Stimulated activated CD4-positive, alpha-beta T cell treated with anti-CD3 and anti-CD28 coated beads, TNF-alpha, amount 100 ng/mL, for 24 hours (primary cell): ENCODE results near the gene EFL1.
"Not testable (repeated sequence)": the region's sequence is repeated elsewhere in the genome, so short reads cannot be mapped to it uniquely, and the experiment has no call there.

Experiments used
- DNase-seq, 3 experiments: peaks; one replicate each; pipeline ENCODE4 v3.0.0-alpha.2; 2020; ENCODE audit warnings: low read depth in 3 of 3

The EFL1 gene

DNA sequence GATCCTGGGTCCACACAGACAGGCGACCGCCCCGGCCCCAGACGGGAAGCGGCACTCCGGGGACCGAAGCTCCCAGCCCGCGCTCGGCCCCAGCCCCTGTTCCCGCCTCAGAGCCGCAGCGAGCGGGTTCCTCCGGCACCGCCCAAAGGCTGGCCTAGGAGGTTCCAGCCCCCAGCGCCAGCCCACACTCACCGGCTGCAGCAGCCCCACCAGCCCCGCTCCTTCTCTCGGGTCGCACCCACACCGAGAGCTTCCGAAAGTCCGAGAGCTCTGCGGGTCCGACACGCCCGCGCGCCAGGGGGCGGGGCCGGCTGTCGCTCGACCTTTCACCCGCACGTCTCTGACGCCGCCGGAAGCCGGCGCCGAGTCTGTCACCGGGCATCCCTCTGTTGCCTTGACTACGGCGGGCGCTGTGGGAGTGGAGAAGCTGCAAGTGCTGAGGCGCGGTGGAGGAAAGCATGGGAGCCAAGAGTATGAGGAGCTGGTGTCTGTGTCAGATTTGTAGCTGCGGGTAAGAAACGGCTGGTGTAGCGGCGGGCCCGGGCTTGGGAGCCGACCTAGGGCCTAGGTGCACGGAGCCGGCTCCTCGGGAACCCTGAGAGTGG lies at the start of gene EFL1, which contains the start of gene SAXO2:
Gene EFL1, minus strand, starts transcription at position 313 of the 605 bp plus-strand sequence. CDS start 956 bp downstream, outside the sequence.
Gene SAXO2, plus strand, starts transcription at position 397 of the 605 bp plus-strand sequence. Its CDS starts 62 bp downstream, at position 459.
- peak; percentile 88 to 95 (median 89) for DNase-seq

- not testable (repeated sequence) for DNase-seq
These were observed 48.8 kb upstream of the EFL1 start for GRCh38 chr15:82311321-82311720.

DNA sequence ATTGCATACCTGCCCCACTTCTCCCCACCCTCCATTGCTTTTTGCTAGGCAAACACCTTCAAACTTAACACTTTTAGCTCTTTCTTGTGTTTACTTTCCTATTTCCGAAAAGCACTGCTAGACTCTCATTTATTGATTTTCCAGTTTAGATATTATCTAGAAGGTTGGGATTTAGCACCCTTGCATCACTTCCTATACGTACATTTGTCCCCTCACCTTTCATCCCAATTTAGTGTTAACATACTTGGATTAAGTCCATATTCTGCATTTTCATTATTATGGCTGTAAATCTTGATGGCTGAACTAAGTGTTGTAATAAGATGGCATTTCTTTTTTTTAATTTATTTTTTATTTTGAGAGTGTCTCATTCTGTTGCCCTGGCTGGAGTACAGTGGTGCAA lies 47.3 kb upstream of the EFL1 start:
- no peak for DNase-seq

GRCh38 chr15:82307714-82308081 lies 45.2 kb upstream of the EFL1 start:
- DNase-seq = no peak

DNA sequence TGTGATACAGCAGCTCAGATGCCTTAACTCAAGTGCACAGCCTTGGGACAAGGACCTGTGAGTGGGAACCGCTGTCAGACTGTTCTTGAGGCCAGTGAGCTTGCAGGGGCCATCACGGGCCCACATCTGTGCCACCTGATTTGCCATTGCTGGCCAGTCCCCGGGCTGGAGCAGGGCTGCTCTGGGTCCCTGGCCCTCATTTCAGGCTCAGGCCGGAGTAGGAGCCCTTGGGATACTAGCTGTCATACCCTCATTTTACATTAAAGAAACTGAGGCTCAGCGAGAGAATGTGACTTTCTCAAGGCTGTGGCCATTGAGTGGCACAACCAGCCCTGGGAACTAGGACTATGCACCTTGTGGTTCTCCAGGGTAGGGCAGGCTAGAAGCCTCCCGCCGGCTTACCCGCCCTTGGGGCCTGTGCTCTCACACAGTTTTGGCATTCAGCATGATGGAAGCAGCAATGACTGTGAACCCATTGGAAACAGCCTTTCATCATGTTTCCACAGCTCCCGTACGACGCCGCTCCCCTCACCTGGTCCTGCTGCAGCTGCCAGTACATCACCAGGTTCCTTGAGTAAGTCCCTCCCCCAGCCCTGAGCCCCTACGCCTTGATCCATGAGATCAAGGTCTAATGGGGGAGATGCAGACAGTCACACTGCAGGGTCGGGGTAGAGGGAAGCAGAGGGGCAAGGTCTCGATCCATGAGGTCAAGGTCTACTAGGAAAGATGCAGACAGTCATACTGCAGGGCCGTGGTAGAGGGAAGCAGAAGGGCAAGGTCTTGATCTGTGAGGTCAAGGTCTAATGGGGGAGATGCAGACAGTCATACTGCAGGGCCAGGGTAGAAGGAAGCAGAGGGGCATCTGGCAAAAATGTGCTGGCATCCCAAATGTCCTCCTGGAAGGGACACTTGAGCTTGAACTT lies 44.5 kb upstream of the EFL1 start:
- no peak for DNase-seq

- no peak for DNase-seq
These were observed 43.1 kb upstream of the EFL1 start for GRCh38 chr15:82305621-82306048.

DNA sequence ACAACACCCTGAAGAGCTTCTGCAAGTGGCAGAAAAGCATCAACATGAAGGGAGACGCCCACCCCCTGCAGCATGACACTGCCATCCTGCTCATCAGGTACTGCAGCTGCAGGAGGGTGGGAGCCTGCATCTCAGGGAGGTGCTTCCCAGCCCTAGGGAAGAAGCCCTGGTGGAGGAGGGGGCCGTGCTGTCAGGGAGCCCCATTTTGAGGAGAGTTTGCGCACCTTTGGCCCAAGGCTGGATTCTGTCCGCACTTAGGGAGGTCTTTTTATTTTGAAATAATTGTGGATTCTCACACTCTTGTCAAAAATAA lies 42.2 kb upstream of the EFL1 start:
- no peak for DNase-seq

DNA sequence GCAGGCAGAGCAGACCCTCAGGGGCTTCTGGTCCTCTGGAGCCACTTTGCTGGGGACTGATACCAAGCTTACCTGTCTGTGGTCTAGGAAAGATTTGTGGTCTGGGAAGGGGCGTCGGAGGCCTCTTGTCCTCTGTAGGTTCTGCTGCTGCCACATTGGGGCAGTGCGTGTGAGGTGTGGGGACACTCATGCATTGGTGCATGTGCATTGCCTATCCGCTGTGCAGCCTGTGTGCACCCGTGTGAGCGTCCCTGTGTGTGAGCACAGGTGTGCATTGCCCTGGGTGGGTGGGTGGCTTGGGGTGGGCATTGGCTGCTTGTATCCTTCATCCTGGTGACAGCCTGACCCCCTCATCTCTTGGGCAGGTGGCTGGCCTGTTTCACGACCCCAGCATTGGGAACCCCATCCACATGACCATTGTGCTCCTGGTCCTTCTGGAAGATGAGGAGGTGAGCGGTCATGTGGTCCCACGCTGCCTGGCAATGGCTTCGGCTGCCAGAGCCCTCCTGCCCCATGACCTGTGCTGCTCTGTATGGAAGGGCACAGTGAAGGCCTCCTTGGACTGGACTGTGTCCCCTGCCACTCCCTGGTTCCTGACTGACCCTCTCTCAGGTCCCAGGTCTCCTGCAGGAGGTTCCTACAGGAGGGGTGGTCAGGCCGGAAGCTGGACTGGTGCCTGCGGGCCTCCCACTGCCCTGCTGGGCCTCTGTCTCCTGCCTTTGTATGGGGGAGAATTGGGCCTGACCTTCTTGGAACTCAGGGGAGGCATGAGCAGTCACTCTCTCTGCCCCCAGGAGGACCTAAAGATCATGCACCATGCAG lies 41.6 kb upstream of the EFL1 start:
- no peak for DNase-seq

DNA sequence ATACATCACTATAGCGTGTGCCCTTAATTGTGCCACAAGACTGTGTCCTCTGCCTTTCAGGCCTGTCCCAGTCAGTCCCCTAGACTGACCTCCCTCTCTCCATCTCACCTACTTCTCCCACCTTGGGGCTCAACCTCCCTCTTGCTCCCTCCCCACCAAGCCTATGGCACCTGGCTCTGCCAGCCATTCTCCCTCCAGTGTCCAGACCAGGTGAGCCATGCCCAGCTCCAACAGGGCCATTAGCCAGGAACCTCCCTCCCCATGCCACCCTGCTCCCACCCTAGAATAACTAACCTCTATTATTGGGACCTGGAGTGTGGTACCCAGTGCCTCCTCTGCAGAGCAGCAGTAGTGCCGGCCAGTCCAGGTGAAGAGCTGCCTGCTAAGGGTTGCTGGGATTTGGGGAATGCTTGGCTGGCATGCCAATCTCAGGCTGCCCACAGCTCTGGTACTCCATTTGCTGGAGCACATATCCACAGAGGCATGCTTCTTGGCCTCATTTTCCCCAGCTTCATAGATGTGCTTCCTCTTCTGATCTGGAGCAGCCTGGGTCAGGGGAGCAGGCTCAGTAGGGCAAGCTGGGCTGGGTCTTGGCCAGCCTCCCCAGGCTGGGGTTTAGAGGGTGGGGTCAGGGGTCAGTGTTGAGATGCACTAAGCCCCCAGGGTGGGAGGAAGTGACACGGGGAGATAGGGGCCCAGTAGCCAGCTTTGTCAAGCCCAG lies 38.9 kb upstream of the EFL1 start:
- no peak for DNase-seq

GRCh38 chr15:82300883-82301282 lies 38.3 kb upstream of the EFL1 start:
- no peak for DNase-seq

GRCh38 chr15:82300326-82300725 lies 37.8 kb upstream of the EFL1 start:
- DNase-seq = not testable (repeated sequence)

DNA sequence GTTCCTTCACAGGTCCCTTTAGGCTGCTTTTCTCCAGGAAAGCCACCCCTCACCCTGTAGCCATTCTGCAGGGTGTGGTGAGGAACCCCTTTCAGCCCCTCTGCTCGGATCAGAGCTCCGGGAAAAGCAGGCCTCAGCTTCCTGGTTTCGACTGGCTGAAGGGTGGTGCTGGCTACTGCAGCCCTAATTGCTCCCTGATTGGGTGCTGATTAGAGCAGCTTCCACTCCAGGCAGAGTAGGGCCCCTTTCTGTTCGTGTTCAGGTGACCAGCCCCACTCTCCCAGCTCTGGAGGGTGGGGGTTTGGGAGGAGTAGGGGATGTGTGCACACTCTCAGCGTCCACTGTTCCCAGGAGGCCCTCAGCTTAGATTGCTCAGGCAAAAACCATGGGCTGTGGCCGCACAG lies 37.0 kb upstream of the EFL1 start:
- not testable (repeated sequence) for DNase-seq

DNA sequence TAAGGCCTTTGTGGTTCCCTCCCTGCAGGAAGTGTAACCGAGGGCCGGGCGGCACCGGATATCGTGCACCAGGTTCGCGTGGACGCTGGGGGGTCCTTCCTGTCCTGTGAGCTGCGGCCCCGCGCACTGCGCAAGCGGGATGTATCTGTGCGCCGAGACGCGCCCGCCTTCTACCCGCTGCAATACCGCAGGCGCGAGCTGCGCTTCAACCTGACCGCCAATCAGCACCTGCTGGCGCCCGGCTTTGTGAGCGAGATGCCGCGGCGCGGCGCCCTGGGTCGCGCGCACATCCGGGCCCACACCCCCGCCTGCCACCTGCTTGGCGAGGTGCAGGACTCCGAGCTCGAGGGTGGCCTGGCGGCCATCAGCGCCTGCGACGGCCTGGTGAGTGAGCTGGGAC lies 36.0 kb upstream of the EFL1 start:
- DNase-seq = peak; percentile 14 to 49 (median 15)

GRCh38 chr15:82298032-82298431 lies 35.5 kb upstream of the EFL1 start:
- DNase-seq = no peak

DNA sequence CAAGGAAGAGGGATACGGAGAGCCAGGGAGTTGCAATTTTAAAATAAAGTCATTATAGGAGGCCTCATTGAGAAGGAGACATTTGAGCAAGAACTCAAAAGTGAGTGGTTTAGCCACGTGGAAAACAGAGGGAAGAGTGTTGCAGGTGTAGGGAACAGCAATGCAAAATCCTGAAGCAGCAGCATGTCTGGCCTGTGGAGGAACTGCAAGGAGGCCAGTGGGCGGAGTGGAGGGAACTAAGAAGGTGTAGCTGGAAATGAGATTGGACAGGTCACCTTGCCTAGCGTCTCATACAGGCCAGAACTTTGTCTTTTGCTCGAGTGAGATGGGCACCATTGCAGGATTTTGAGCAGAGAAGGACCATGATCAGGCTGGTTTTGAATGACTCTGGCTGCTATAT lies 35.0 kb upstream of the EFL1 start:
- no peak for DNase-seq

GRCh38 chr15:82294061-82294690 lies 31.6 kb upstream of the EFL1 start:
- DNase-seq = no peak

GRCh38 chr15:82292271-82292670 lies 29.7 kb upstream of the EFL1 start:
- no peak for DNase-seq

GRCh38 chr15:82288202-82288601 lies 25.7 kb upstream of the EFL1 start:
- DNase-seq = not testable (repeated sequence)

- DNase-seq = not testable (repeated sequence)
These were observed 23.9 kb upstream of the EFL1 start for GRCh38 chr15:82286475-82286874.

DNA sequence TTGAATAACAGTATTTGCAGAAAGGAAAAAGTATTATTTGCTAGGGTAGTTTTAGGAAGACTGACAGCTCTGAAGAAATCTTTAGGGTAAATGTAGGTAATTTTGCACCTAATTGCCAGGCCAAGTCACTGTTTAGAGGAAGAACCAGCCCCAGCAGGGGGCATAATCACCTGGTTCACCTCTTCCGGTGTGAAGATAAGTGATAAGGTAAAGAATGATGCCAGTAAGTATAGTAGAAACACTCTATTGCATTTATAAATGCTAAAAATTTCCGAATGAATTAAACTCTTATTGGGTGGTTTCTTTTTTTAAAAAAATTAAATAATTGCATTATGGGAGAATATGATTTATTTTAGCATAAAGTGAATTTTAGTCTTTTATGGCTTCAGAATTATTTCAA lies 21.8 kb upstream of the EFL1 start:
- DNase-seq = not testable (repeated sequence)

- DNase-seq = not testable (repeated sequence)
These were observed 19.9 kb upstream of the EFL1 start for GRCh38 chr15:82282386-82282785.
